ENCODE results near the gene PSMC1.

- TF ChIP-seq POLR2A (IDR thresholded peaks at IDR 0.05): no peak
- TF ChIP-seq CTCF (IDR thresholded peaks at IDR 0.05): no peak
Measured at GRCh38 chr14:90293766-90294730, 37.7 kb downstream of the PSMC1 start.

All from right lobe of liver (tissue), 4 donors.